Measurements from ENCODE around the gene CA5A. TPM values are rescaled to one million over a fixed set of nuclear protein-coding genes. Genes with fewer than 3 reads are reported as not detected.

The CA5A gene
- total and polyA plus RNA-seq, 2 of the 13 experiments (the other 11 are each of a cell fraction or from before 2014, with no cell fraction given): 66.8 to 106 TPM

DNA sequence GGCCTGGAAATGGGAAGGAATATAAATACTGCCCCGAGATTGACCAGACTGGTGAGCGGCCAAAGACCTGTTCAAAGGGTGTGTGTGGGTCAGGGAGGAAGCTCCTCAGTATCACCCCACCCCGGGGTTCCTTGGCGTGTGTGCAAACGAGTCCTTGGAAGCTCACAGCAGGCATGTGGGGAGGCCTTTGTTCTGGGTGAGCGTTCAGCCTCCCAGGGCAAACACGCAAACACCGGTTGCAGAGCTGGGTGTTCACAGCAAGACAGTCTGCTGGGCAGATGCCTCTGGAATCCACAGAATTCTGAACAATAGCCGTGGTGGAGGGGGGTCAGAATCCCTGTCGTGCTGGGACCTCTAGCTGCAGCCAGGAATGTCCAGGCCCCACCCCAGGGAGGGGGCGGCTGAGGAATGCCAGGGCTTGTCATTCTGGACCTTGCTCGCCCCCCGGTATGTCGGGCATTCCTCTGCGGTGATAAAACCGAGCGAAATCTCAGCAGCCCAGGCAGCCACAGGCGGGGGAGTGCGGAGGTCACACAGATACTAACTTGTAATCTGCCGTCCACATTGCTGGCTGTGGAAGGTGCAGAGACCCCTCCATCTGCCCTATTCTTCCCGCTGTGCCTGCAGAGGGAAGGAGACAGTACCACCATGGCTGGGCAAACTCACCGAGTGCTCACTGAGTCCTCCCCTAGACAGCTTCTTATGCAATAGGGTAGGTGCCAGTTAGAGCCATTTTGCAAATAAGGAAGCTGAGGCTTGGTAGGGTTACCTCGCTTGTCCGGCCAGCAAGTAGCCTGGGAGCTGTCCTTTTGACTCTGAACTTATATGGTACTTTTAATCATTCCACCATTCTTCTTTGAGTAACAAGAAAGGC, 65.7 kb downstream of the CA5A start (continued):
- TF ChIP-seq, protein P1, sequence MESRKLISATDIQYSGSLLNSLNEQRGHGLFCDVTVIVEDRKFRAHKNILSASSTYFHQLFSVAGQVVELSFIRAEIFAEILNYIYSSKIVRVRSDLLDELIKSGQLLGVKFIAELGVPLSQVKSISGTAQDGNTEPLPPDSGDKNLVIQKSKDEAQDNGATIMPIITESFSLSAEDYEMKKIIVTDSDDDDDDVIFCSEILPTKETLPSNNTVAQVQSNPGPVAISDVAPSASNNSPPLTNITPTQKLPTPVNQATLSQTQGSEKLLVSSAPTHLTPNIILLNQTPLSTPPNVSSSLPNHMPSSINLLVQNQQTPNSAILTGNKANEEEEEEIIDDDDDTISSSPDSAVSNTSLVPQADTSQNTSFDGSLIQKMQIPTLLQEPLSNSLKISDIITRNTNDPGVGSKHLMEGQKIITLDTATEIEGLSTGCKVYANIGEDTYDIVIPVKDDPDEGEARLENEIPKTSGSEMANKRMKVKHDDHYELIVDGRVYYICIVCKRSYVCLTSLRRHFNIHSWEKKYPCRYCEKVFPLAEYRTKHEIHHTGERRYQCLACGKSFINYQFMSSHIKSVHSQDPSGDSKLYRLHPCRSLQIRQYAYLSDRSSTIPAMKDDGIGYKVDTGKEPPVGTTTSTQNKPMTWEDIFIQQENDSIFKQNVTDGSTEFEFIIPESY (CRISPR knock-in tag; IDR thresholded peaks at IDR 0.05): peak; percentile 80
- TF ChIP-seq, protein P2, sequence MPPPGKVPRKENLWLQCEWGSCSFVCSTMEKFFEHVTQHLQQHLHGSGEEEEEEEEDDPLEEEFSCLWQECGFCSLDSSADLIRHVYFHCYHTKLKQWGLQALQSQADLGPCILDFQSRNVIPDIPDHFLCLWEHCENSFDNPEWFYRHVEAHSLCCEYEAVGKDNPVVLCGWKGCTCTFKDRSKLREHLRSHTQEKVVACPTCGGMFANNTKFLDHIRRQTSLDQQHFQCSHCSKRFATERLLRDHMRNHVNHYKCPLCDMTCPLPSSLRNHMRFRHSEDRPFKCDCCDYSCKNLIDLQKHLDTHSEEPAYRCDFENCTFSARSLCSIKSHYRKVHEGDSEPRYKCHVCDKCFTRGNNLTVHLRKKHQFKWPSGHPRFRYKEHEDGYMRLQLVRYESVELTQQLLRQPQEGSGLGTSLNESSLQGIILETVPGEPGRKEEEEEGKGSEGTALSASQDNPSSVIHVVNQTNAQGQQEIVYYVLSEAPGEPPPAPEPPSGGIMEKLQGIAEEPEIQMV (CRISPR knock-in tag; IDR thresholded peaks at IDR 0.05; ENCODE audit: low read depth): peak; percentile 75; the same call in 1 of the 2 replicates
- TF ChIP-seq ZNF563 (CRISPR knock-in tag; IDR thresholded peaks at IDR 0.05) (peak; percentile 69; the same call in 1 of the 2 replicates), ZNF256 (CRISPR knock-in tag; conservative IDR thresholded peaks at IDR 0.05) (0 out of 2 replicates have a peak, but pooled peaks have one; percentile 31), ARNTL (CRISPR knock-in tag; IDR thresholded peaks at IDR 0.05) (peak; percentile 87; the same call in 1 of the 2 replicates), ETV6 (CRISPR knock-in tag; conservative IDR thresholded peaks at IDR 0.05) (0 out of 2 replicates have a peak, but pooled peaks have one; percentile 70), NFYB (CRISPR knock-in tag; IDR thresholded peaks at IDR 0.05) (0 out of 2 replicates have a peak, but pooled peaks have one; percentile 20), ZNF44 (CRISPR knock-in tag; IDR thresholded peaks at IDR 0.05) (peak; percentile 16; the same call in 1 of the 2 replicates)
- TF ChIP-seq, protein P3, sequence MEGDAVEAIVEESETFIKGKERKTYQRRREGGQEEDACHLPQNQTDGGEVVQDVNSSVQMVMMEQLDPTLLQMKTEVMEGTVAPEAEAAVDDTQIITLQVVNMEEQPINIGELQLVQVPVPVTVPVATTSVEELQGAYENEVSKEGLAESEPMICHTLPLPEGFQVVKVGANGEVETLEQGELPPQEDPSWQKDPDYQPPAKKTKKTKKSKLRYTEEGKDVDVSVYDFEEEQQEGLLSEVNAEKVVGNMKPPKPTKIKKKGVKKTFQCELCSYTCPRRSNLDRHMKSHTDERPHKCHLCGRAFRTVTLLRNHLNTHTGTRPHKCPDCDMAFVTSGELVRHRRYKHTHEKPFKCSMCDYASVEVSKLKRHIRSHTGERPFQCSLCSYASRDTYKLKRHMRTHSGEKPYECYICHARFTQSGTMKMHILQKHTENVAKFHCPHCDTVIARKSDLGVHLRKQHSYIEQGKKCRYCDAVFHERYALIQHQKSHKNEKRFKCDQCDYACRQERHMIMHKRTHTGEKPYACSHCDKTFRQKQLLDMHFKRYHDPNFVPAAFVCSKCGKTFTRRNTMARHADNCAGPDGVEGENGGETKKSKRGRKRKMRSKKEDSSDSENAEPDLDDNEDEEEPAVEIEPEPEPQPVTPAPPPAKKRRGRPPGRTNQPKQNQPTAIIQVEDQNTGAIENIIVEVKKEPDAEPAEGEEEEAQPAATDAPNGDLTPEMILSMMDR (CRISPR knock-in tag; IDR thresholded peaks at IDR 0.05): peak; percentile 67
- TF ChIP-seq, protein P4, sequence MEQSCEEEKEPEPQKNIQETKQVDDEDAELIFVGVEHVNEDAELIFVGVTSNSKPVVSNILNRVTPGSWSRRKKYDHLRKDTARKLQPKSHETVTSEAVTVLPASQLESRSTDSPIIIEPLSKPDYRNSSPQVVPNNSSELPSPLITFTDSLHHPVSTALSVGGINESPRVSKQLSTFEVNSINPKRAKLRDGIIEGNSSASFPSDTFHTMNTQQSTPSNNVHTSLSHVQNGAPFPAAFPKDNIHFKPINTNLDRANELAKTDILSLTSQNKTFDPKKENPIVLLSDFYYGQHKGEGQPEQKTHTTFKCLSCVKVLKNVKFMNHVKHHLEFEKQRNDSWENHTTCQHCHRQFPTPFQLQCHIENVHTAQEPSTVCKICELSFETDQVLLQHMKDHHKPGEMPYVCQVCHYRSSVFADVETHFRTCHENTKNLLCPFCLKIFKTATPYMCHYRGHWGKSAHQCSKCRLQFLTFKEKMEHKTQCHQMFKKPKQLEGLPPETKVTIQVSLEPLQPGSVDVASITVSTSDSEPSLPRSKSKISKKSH (CRISPR knock-in tag; IDR thresholded peaks at IDR 0.05; ENCODE audit: borderline replicate concordance): peak; percentile 71; the same call in 1 of the 2 replicates
- TF ChIP-seq, protein P5, sequence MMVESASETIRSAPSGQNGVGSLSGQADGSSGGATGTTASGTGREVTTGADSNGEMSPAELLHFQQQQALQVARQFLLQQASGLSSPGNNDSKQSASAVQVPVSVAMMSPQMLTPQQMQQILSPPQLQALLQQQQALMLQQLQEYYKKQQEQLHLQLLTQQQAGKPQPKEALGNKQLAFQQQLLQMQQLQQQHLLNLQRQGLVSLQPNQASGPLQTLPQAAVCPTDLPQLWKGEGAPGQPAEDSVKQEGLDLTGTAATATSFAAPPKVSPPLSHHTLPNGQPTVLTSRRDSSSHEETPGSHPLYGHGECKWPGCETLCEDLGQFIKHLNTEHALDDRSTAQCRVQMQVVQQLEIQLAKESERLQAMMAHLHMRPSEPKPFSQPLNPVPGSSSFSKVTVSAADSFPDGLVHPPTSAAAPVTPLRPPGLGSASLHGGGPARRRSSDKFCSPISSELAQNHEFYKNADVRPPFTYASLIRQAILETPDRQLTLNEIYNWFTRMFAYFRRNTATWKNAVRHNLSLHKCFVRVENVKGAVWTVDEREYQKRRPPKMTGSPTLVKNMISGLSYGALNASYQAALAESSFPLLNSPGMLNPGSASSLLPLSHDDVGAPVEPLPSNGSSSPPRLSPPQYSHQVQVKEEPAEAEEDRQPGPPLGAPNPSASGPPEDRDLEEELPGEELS (CRISPR knock-in tag; IDR thresholded peaks at IDR 0.05): peak; percentile 94
- TF ChIP-seq, protein P6, sequence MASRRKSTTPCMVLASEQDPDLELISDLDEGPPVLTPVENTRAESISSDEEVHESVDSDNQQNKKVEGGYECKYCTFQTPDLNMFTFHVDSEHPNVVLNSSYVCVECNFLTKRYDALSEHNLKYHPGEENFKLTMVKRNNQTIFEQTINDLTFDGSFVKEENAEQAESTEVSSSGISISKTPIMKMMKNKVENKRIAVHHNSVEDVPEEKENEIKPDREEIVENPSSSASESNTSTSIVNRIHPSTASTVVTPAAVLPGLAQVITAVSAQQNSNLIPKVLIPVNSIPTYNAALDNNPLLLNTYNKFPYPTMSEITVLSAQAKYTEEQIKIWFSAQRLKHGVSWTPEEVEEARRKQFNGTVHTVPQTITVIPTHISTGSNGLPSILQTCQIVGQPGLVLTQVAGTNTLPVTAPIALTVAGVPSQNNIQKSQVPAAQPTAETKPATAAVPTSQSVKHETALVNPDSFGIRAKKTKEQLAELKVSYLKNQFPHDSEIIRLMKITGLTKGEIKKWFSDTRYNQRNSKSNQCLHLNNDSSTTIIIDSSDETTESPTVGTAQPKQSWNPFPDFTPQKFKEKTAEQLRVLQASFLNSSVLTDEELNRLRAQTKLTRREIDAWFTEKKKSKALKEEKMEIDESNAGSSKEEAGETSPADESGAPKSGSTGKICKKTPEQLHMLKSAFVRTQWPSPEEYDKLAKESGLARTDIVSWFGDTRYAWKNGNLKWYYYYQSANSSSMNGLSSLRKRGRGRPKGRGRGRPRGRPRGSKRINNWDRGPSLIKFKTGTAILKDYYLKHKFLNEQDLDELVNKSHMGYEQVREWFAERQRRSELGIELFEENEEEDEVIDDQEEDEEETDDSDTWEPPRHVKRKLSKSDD (CRISPR knock-in tag; IDR thresholded peaks at IDR 0.05; ENCODE audit: low read depth): peak; percentile 79; the same call in 1 of the 2 replicates
- TF ChIP-seq, protein P7, sequence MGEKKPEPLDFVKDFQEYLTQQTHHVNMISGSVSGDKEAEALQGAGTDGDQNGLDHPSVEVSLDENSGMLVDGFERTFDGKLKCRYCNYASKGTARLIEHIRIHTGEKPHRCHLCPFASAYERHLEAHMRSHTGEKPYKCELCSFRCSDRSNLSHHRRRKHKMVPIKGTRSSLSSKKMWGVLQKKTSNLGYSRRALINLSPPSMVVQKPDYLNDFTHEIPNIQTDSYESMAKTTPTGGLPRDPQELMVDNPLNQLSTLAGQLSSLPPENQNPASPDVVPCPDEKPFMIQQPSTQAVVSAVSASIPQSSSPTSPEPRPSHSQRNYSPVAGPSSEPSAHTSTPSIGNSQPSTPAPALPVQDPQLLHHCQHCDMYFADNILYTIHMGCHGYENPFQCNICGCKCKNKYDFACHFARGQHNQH (CRISPR knock-in tag; IDR thresholded peaks at IDR 0.05): peak; percentile 99
